Stimulated activated CD8-positive, alpha-beta memory T cell treated with anti-CD3 and anti-CD28 coated beads, Interleukin-15, amount 100 ng/mL, for 48 hours (primary cell): Measurements from ENCODE around the gene RAMACL.

Source experiments
- DNase-seq, 2 donors: peaks; one replicate each; pipeline ENCODE4 v3.0.0-alpha.2; 2020; ENCODE audit warnings: low read depth in 2 of 2

RAMACL gene

DNA sequence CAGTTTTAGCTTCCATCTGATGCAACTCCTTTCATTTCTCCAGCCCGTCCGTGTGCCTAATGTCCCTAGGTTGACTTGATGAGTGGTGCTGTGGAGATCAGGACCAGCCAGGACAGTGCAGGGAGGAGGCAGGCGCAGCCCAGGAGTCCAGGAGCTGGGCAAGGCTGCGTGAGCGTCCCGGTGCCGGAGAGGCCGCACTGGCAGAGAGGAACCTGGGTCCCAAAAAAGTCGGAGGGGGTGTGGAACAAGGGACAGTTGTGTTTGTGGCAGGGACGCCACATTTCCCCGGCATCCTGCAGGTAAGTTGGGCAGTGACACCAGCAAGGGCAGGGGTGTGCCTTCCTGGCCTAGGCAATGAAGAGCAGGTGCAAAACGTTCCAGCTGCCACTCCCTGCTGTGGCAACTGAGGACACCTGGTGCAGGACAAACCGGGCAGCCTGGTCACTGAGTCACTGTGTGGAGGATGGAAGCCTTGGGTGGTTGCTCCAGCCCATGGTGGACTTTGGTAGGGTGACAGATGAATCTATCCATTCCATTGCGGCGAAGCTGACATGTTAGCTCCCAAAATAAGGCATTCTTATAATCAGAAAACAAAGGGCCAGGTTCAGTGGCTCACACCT lies 53.2 kb downstream of the RAMACL start:
- no peak for DNase-seq
